GM10847 (cell line): ENCODE results near the gene ZDHHC13.

Experiments used
- POLR2A ChIP-seq: IDR thresholded peaks from 2 replicates; pipeline ENCODE4 v1.6.1; 2011; ENCODE audit not compliant: insufficient read length; ENCODE audit errors: extremely low read depth

The ZDHHC13 gene

DNA sequence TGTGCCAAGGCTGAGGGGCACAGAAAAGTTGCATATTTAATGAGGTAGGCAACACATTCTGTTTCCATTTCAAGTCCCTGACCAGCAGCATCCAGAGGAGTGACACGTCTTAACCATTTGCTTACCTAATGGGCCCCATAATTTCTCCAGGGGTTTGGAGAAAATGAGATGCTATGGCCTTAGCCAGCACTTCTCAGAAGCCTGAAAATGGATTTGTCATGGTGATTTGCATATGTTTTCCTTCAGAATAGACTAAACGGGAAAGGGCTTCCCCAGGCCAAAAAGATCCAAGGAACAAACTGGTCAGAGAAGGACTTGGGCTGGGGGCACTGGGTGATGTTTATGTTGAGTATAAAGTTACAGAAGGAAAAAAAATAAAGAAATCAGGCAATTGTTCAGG lies 68.1 kb downstream of the ZDHHC13 start:
- no peak for TF ChIP-seq POLR2A

DNA sequence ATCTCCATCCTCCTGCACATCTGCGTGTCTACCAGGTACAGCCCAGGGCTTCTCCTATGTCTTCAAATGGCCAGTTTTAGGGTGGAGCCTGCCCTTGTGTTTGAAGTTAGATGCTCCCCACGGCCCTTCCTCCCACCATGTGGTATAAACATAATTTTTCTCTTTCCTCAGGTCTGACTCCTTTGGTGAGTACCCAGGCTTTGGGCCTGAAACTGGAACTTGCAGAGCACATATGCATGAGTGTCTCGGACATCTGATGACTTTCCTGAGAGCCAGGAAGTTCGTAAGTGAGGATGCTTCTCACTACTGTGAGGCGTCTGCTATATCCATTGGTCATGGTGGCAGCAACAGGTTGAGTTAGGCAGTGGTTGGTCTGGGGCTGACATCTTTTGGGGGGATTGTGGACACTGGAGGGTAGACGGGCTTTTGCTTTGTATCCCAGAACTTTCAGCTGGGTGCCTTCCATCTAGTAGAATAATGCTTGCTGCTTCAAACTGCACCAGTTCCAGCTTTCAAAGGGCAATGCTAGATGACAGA lies 68.6 kb downstream of the ZDHHC13 start:
- TF ChIP-seq POLR2A = no peak

DNA sequence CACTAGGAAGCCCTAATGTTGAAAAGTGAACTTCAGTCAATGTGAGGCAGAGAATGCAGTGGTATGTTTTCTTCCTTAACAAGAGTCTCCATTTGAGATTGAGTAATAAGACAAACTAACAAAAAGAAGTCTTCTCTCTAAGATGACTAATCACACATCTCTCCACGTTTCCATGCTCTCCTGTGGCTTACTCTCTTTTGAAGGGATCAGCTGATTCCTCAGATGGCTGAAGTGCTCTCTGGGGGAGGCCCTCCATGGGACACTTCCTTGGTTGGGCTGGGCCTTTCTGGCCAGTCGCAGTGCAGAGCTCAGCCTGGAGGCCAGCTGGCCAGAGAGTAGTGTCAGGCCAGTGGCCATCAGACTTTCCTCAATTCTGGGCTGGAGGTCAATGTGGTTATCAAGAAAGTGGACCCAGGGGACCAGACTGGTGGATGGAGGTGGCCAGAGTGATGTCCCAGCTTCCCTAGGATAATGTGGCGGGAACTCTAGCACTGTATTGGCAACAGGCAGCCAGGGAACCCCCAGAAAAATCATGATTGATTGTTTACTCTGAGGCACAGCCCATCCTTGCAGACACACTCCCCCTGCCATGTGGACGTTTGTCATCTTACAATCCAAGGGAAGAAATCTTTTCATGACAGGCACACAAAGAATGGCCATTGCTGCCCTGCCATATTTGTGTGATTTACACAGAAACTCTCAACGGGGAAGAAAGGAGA lies 70.3 kb downstream of the ZDHHC13 start:
- TF ChIP-seq POLR2A = no peak

DNA sequence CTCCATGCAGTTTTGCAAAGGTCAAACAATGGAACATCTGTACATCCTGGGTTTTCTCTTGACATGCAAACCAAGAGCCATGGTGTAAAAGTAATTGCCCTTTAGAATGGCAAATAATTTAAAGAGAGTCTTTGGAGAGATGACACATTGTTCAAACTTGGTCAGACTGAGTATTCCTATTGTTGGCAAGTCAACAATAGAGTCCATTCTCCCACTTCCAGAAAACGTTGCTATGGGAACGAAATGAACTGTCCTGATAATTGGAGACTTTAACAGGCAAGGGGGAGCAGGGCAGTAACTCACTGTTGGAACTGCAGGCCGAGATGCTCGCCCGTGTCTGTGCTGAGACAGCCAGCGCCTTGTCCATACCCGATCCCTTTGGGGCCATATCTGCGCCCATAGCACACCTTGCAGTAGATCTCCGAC lies 70.9 kb downstream of the ZDHHC13 start:
- TF ChIP-seq POLR2A = no peak

DNA sequence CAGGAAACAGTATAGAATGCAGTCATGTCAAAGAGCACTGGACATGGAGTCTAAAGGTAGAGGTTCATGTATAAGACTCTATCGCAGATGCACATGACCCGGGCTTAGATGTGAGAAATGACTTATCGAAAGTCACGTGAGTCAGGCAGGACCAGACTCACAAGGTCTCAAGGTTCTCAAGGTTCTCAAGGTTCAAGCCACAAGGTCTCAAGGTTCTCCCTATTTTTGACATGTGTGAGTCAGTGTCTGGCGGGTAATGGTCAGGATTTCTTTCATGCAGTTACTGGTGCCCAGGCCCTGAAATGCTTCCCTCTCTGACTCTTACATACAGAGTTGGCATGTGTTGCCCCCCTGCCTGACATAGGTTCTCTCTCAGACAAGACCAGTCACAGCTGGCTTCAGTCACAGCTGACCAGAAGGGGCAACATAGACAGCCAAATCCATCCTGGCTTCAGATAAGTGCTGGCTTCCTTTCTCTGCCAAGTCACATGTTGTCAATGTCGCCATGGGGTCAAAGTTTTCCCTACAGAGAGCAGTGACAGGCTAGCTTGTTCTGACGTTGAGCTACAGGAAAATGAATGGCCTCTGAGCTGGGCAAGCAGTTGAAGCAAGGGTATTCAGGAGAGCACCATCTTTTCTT lies 74.7 kb downstream of the ZDHHC13 start:
- no peak for TF ChIP-seq POLR2A

DNA sequence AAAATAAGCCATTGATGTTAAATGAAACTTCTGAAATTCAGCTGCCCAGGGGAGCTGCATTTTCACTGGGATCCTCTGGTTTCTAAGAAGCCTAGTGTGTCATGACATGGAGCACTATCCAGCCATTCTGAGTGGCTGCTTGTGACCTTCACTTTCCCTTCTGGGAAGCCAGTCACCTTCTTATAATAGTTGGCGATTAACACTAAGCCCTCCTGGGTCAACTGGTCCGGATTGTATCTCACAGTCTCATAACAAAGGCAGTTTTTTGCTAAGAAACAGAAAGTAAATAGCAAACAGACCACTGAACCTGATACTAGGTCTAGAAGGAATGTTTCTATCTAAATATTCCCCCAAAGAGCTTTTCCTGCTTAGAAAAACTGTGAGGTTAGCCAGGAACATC lies 76.9 kb downstream of the ZDHHC13 start:
- TF ChIP-seq POLR2A = no peak

DNA sequence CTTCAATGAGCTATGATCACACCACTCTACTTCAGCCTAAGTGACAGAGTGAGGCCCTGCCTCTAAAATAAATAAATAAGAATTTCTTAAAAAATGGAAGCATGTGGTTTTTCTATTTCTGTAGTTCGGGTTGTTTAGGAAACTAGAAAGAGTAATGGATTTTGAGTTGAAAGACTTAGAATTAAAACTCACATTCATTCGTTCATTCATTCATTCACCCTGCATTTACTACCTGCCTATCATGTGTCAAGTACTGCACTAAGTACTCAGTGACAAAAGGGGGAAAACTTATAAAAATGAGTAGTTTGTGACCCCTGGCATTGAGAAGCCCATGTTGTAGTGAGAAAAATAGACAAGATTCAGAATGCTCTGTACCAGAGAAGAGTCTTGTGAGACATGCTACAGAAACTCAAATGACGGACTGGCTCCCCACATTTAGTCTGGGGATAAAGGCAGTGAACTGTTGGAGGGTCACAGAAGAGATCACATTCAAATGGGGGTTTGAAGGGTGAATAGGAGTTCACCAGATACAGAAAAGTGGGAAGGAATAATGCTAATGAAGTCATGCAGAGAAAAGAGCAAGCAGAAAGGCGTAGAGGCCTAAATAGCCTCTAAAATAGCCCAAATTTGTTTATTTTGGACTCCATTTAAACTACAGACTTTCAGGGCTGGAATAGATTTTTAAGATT lies 77.8 kb downstream of the ZDHHC13 start:
- TF ChIP-seq POLR2A = no peak

DNA sequence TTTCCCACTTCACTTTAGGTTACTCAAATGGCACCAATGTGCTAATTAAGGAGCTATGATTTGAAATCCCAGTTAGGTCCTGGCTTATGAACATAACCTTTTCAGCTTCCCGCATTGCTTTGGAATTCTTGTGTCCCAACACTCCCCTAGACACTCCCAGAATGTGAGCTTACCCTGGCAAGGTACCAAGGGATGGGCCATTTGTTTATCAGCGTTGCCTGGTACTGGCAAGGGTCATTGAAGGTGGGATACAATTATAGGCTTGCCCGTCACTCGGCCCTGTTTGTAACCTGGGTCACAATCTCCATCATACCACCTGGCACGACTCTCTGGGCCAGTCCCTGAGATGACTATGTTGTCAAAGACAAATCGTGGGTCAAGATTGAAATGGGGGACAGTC lies 79.5 kb downstream of the ZDHHC13 start:
- TF ChIP-seq POLR2A = no peak

DNA sequence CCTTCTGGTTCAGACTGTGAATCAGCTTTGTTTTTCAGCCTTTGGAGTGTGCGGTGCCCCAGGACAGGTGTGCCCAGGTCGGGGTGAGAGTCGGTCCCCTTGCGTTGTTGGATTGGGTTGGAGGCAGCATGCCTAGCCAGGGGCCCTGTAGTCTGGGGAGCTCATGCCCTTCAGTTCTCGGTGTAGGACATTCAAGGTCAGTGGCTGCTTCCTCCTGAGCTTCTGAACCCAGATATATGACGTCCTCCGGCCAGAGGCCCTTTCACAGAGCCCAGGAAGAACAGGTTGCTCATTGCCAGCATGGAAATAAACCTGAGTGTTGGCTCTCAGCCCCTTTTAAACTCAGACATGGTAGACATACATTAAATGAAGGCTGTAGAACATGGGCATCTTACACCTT lies 82.1 kb downstream of the ZDHHC13 start:
- TF ChIP-seq POLR2A = no peak

DNA sequence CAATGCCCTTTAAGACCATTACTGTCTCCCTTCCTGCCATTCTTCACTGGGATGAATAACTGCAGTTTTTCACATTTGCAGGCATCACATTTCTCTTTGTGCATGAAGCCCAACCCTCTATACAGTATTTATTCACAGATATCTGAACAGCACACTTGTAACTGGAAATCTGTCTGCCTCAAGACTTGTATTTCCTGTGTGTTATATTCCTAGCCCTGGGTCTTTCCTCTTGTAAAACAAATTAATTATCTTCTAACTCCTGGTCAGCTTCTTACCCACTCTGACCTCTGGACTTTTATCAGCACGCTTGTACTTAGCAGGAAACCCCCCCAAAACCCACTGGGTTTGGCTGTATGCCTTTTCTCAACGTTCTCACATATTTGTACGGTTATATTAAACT lies 82.8 kb downstream of the ZDHHC13 start:
- no peak for TF ChIP-seq POLR2A

DNA sequence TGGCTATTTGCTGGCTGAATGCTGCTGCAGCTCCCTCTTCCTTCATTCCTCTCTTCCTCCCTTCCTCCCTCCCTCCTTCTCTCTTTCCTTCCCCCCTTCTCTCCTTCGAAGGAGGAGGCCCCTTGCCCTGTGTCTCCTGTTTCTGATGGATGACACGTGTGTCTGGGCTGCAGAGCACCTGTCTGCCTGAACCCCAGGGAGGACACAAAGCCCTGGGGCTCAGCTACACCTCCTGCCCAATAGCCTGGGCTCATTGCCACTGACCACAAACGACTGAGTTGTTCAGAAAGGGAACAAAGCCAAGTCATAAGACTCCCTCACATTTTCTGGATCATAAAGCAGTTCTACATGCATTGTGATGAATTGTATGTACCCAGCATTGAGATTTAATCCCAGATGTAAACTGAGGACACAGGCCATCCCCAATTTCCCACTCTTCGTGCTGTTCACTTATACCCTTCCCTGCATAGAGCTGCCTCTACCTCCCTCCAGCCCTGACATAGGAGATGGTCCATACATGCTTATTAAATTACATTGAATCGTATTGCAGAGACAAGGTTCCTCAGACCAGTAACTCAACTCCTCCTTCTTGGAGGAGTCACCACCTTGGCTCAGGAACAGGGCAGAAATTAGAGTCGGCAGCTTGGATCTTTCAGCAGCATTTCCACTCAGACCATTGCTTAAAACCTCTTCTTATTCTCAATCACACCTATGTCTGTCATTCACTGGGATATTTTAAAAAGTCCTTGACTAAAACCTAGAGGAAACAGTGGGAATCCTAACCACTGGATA lies 83.6 kb downstream of the ZDHHC13 start:
- no peak for TF ChIP-seq POLR2A

DNA sequence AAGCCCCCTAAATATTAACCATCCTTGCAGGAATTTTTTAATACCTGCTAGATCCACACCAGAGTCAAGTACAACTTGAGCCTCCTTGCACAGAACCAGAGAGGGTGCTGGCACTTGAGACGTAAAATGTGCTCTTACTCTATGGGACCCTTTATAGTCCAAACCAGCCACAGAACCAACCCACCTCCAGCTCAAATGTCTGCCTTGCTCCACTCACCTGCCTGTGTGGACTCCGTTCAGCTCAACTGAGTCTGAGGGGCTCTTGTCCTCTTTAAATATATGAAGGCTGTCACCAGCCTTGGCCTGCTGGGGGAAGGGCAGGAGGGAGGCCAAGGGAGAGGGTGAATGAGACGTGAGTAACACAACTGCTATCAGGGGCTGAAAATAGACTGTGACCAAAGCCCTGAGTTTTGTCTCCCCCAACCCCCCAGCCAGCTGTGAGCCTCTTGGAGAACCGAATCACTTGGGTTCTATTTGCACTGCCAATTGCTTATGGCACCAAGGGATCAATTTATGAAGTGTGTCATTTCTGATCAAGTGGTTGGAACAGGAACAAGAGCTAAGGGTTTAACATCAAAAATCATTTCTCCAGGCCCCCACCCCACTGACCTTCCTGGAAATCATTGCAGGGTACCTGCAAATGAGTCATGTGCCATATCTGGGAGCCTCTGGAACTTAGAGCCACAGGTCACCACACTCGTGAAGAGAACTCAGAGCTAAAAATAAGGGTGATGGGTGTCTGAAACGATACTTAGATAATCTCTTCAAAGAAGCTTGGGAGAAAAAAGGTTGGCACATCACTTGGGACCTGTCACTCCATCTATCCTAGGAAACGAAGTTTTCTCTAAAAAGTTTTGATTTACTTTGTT lies 85.0 kb downstream of the ZDHHC13 start, which contains the start of gene CSRP3:
CSRP3 (minus strand) TSS at position 247 of the 869 bp plus-strand sequence. CDS start 9,535 bp downstream, outside the sequence.
- TF ChIP-seq POLR2A = no peak

DNA sequence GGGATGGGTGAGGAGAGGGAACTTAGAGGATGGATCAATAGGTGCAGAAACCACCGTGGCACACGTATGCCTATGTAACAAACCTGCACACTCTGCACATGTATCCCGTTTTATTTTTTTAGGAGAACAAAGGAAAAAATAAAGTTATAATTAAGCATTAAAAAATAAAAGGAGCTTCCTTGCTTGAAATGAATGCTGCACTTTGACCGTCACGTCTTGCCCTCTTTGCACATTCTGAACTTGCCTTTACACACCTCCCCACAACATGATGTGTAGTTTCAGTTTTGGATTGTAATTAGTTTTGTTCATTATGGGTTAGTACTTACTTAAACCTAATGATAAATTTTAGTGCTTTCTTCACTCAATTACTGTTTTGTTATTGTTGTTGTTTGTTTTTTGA lies 87.9 kb downstream of the ZDHHC13 start:
- TF ChIP-seq POLR2A = no peak

DNA sequence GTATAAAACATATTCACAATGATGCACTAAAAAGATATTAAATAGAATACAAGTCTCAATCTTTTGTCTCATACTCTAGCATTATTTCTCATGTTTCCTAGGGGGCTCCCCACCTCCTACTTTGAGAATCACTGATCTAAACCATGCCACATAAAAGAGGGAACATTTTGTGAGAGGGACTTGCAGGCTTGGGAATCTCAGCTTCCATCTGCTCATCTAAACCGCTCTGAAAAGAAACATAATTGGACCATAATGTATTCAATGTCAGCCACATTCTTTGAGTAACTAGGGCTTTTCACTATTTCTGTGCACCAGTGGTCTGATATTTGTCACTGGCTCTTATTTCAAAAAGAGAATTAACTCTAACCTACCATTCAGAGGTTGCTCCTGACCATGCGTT lies 91.2 kb downstream of the ZDHHC13 start:
- no peak for TF ChIP-seq POLR2A

DNA sequence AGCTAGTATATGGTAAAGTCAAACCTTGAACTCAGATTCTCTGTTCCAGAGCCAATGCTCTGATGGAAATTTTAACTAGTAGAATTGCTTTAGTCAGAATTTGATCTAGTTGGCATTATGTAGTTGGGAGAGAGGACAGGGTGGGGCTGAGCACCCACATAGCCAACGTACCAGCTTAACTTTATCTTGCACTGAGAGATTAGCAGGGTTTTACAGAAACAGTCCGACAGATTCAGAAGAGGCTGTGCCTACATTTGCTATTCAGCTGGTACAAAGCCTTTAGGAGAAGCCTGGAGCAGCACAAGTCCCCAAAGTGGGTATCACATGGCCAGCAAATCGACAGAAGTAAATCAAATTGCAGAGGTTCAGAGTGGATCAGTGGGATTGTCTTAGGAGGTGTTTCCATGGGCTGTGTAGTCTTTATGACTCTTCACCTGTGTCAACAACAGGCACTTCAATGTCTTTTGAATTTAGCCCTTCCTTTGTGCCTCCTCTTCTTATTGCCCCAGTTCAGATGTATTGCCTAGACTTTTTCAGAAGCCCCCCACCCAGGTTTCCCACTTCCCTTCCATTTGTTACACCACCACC lies 92.1 kb downstream of the ZDHHC13 start:
- no peak for TF ChIP-seq POLR2A
